Medulla oblongata (tissue), 1 donor: ENCODE results near the gene ARSJ.
"Not testable (repeated sequence)": the region's sequence is repeated elsewhere in the genome, so short reads cannot be mapped to it uniquely, and the experiment has no call there.

Experiments
- DNase-seq: peaks from one replicate; pipeline ENCODE4 v3.0.0-alpha.2; 2015; ENCODE audit errors: extremely low spot score

ARSJ gene

GRCh38 chr4:113957956-113958355, 21.5 kb downstream of the ARSJ start:
- DNase-seq, result no peak

GRCh38 chr4:113955948-113956347, 23.5 kb downstream of the ARSJ start:
- DNase-seq, result no peak

DNA sequence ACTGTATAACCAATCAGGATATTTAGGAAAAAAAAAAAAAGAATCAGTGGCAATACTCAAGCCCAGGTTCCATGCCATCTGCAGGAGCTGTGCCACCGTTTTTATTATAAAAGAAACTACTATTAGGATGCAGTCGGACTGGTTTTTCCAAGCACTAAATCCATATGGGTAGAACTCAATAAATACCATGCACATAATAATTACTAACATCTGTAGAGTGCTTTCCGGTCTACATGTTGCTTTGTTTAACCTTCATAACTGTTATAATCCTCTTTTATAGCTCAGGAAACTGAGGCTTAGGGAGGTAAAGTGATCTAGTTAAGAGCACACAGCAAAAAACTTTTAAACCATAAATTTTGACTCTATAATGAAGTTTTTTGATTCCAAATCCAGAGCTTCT, 24.0 kb downstream of the ARSJ start:
- DNase-seq, result no peak

DNA sequence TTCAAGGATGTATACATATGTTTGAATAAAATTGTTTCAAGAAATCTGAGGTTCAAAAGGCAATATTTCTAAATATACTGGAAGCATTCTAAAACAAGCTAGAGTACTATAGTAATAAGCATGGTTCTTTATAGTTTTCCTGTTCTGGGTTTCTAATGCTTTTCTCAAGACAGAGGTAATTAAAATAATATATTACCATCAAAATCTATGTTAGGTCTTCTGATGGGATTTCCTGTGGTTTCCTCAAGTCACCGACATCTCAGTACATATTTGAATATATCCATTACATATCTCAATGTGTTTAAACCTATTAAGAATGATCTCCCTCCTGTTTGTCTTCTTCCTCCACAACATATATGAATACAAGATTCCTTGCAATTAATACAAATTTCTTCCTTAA, 25.6 kb downstream of the ARSJ start:
- no peak for DNase-seq

DNA sequence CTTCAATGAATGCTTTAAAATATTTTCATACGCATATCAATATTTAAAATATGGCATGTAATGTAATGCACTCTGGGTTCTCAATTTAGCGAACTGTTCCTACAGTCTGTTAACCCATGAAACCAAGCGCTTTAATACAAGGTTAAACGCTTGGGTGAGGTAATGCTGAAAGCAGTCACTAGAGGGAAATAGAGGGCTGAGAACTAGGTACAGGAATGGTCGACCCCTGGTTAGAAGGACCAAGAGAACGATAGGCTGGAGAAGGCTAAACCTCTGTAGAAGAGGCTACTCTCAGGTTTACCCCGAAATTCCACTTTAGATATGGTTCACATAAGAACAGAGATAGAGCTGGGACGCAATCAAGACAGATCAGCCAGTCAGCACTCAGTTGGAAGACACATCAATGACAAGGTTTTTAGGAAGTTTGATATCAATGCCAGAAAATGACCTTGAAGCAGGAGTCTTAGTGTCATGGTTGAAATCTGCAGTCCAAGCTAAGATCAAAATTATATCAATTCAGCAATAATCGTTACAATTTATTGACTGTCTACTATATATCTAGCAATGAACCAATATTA, 26.9 kb downstream of the ARSJ start:
- DNase-seq, result peak; percentile 35

GRCh38 chr4:113951263-113951662, 28.2 kb downstream of the ARSJ start:
- peak; percentile 16 for DNase-seq

GRCh38 chr4:113950207-113950606, 29.2 kb downstream of the ARSJ start:
- DNase-seq, result no peak

DNA sequence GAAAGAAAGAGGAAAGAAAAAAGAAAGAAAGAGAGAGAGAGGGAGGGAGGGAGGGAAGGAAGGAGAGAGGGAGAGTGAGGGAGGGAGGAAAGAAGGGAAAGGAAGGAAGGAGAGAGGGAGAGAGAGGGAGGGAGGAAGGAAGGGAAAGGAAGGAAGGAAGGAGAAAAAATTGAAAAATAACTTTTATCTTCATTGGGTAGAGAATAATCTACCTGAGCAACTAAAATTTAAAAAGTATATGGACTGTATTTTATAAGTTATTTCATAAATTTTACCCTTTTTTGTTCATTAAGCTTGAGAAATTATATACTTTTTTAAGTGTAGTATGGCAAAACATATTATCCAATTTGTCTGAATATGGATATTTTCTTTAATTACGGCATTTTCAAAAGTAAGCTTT, 32.0 kb downstream of the ARSJ start:
- no peak for DNase-seq

- DNase-seq, result no peak
Measured at GRCh38 chr4:113945906-113946305, 33.5 kb downstream of the ARSJ start.

GRCh38 chr4:113943863-113944262, 35.6 kb downstream of the ARSJ start:
- no peak for DNase-seq

DNA sequence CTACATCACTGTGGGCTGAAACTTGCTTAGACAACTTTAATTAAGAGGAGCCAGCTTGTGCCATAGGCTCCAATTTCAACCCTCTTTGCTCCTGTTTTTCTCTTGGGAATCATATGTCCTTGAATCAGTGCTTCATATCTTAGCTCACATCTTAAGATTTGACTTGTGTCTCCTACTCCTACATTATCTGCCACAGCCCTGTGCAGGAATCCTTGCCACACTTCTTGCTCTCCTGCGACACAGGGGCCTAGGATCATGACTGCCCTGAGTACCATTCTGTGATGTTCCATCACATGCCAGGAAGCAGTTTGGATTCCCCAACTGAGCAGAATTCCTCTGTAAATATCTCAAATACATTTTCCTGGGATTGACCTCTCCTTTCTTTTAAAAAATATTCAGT, 36.4 kb downstream of the ARSJ start:
- no peak for DNase-seq

DNA sequence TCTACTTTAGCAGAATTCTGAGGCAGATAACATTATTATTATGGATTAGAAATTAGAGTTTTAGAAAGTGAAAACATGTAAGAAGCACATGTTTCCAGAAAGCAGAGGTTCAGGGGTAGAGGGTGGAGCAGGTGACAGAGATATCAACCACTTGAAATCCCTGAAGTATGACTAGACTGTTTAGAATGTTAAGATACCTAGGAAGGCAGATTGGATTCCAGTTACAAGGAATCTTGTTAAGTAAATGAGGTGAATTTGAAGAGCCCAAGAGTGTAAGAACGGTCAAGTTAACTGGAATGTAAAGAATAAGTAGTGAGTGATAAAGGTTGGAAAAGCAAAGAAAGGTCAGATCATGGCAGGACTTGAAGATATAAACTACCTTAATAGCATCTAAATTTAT, 37.6 kb downstream of the ARSJ start:
- DNase-seq, result no peak

GRCh38 chr4:113940103-113940502, 39.3 kb downstream of the ARSJ start:
- DNase-seq, result not testable (repeated sequence)

GRCh38 chr4:113935190-113935589, 44.3 kb downstream of the ARSJ start:
- DNase-seq, result no peak

DNA sequence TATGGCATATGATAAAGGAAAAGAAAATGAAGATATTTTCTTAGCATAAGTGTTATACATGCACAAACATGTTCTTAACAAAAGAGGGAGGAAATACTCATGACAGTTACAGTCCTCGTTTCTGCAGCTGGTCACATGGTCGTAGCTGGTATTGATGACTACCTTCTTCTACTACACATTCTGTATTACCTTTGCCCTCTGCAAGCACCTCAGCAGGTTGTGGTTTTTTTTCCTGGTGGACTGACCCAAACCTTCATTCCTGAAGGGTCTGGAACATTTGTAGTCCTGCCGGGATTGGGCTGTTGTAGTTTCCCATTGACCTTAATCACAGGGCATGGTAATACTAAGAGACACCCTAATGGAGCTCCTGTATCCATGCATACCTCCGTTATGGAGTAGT, 54.7 kb downstream of the ARSJ start:
- not testable (repeated sequence) for DNase-seq

DNA sequence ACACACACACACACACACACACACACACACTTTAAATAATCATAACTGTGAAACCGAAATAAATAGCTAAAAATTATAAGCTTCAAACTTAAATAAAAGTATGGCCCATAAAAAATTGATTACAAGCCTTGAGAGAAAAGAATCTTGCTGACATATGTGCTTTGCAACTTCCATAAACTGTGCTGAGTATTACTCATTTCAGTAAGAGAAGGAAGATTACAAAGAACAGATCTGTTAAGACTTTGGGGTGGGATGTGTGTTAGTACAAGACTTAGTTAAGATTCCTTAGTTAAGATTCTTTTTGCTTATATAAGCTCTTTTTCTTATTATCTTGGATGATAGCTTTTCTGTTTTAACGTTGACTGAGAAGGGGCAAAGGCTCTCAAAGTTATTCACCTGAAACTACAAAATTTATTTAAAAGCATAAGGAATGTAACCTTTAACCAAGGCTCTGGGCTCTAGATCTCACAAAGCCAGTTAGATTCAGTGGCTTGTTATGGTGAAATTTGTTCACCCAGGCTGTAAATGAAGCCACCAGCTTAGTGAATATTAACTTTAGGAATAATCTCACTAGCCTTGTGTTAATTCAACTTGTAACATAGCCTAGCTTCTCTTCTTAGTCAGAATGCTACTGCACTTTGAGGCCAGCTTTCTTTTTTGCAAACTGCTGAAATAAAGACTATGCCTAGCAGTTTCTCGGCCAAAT, 58.2 kb downstream of the ARSJ start:
- peak; percentile 23 for DNase-seq

- DNase-seq, result no peak
Measured at GRCh38 chr4:113919611-113920010, 59.8 kb downstream of the ARSJ start.

- no peak for DNase-seq
Measured at GRCh38 chr4:113919145-113919544, 60.3 kb downstream of the ARSJ start.

DNA sequence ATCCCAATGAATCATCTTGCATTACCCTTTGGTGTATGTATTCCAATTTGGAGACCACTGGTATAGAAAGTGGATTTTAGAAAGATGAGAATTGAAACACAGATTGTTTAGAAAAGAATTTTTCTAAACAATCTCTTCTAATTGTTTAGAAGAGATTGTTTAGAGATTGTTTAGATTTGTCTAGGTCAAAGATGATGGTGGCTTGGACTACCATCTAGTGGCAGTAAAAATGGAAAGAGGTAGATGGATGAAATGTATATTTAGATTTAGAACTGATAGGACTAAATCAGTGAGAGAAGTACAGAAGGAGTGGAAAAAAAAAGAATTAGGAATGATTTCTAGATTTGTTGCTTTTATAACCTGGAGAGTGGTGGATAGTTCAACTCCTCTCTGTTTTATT, 70.6 kb downstream of the ARSJ start:
- DNase-seq, result peak; percentile 27

- DNase-seq, result no peak
Measured at GRCh38 chr4:113907559-113907958, 71.9 kb downstream of the ARSJ start.

DNA sequence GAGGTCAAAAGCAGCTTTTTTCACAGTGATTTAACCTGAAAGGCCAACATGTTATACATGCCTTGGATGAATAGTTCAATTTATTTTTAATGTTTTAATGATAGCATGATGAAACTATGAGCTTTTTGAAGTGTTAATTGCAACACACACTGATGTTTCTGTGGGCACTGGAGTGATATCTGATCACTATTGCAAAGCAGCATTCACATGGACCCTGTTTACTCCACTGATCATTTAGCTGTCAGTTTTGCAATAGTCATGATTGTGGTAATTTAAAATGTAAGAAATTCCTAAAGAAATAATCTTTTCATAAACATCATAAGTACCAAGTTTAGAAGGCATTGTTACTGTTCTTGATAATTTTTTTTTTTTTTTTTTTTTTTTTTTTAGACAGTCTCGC, 74.1 kb downstream of the ARSJ start:
- no peak for DNase-seq

- DNase-seq, result no peak
Measured at GRCh38 chr4:113904877-113905276, 74.6 kb downstream of the ARSJ start.

- no peak for DNase-seq
Measured at GRCh38 chr4:113901994-113902787, 77.3 kb downstream of the ARSJ start.
